Stimulated activated CD8-positive, alpha-beta memory T cell treated with anti-CD3 and anti-CD28 coated beads, Interleukin-7, amount 100 ng/mL, for 1 hour (primary cell): ENCODE measurements around the gene SEMA3B.
"Not testable (repeated sequence)": the region's sequence is repeated elsewhere in the genome, so short reads cannot be mapped to it uniquely, and the experiment has no call there.

ENCODE experiments used
- DNase-seq, 2 donors: peaks; one replicate each; pipeline ENCODE4 v3.0.0-alpha.2; 2020; ENCODE audit warnings: low read depth in 2 of 2

Gene SEMA3B

GRCh38 chr3:50258979-50259378 lies 10.0 kb upstream of the SEMA3B start:
- no peak for DNase-seq

- DNase-seq, result no peak
These were observed 9.4 kb upstream of the SEMA3B start for GRCh38 chr3:50259432-50260026.

GRCh38 chr3:50260027-50260941 lies 8.7 kb upstream of the SEMA3B start:
- peak; percentile 65 to 69 for DNase-seq

GRCh38 chr3:50260942-50261441 lies 8.0 kb upstream of the SEMA3B start:
- DNase-seq, result no peak

- DNase-seq, result no peak
These were observed 7.4 kb upstream of the SEMA3B start for GRCh38 chr3:50261505-50261904.

GRCh38 chr3:50262200-50262599 lies 6.7 kb upstream of the SEMA3B start:
- DNase-seq, result not testable (repeated sequence)

GRCh38 chr3:50262778-50263177 lies 6.2 kb upstream of the SEMA3B start:
- no peak for DNase-seq

- no peak for DNase-seq
These were observed 5.2 kb upstream of the SEMA3B start for GRCh38 chr3:50263478-50264382.

GRCh38 chr3:50264383-50264963 lies 4.5 kb upstream of the SEMA3B start:
- no peak for DNase-seq

GRCh38 chr3:50264964-50265485 lies 3.9 kb upstream of the SEMA3B start:
- no peak for DNase-seq

- no peak for DNase-seq
These were observed 3.4 kb upstream of the SEMA3B start for GRCh38 chr3:50265571-50265970.

GRCh38 chr3:50266017-50266416 lies 2.9 kb upstream of the SEMA3B start:
- no peak for DNase-seq

- DNase-seq, result no peak
These were observed 2.1 kb upstream of the SEMA3B start for GRCh38 chr3:50266836-50267235.

- no peak for DNase-seq
These were observed 1.6 kb upstream of the SEMA3B start for GRCh38 chr3:50267280-50267913.

GRCh38 chr3:50268276-50268675 lies 671 bp upstream of the SEMA3B start:
- DNase-seq, result no peak

- no peak for DNase-seq
These were observed 513 bp downstream of the SEMA3B start for GRCh38 chr3:50269460-50269859.

GRCh38 chr3:50269977-50270413 lies 1.0 kb downstream of the SEMA3B start:
- DNase-seq, result no peak

- DNase-seq, result no peak
These were observed 1.7 kb downstream of the SEMA3B start for GRCh38 chr3:50270422-50271224.

GRCh38 chr3:50271314-50271936 lies 2.5 kb downstream of the SEMA3B start:
- DNase-seq, result no peak

- DNase-seq, result not testable (repeated sequence)
These were observed 3.6 kb downstream of the SEMA3B start for GRCh38 chr3:50272538-50272910.
